ENCODE measurements around the gene ROPN1L.

Gene ROPN1L

DNA sequence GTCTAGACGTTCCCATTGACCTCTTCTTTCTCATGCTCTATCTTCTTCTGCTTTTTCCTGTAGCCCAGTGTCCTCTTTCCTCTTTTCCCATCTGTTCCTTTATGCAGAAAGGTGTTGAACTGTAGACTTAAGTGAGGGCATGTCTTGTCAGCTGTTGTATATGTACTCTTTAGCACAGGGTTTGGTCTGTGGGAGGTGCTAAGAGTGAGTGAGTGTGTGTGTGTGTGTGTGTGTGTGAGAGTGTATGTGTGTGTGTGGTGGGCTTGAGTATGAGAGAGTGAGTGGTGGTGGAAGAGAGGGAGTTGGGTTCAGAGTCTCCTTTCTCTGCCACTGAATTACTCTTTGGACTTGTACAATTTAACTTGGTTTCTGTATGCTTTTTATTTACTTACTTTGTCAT is 10.3 kb upstream of the ROPN1L start:
- DNase-seq: no peak

GRCh38 chr5:10432059-10433008 is 9.3 kb upstream of the ROPN1L start:
- no peak for DNase-seq

DNA sequence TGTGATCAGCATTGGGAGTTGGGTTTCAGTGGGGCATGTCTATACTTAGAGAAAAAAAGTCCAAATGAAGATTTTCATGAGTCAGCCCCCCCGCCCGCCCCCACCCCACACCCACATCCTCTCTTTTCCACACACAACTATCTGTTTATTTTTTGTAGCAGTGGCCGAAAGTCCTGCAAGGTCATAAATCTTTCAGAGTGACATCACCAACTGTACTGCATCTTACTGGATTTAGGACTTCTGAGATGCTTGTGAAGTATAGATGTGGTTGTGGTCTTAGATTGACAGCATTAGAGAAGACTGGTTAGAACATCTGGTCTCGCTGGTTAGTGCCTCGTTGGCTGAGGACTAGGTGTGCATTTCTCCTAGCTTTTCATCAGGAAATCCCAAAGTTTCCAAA is 7.3 kb upstream of the ROPN1L start:
- DNase-seq: no peak

GRCh38 chr5:10438301-10438700 is 3.4 kb upstream of the ROPN1L start:
- no peak for DNase-seq

DNA sequence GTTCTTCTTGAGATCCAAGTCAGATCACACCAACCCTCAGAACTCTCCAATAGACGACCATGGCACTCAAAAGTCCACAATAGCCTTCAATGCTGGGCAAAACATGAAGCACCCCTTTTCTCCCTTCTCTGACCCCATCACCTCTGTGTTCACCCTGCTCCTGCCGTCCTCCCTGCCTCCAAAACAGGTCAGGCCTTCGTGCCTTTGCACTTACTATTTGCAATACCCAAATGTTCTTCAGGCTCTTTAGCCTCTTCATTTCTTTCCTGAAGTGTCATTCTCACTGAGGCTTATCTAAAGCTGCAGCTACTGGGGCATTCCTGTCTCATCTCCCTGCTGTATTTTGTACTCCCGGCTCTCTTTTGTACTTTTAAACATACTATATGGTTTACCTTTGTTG is 2.0 kb upstream of the ROPN1L start:
- DNase-seq: no peak

DNA sequence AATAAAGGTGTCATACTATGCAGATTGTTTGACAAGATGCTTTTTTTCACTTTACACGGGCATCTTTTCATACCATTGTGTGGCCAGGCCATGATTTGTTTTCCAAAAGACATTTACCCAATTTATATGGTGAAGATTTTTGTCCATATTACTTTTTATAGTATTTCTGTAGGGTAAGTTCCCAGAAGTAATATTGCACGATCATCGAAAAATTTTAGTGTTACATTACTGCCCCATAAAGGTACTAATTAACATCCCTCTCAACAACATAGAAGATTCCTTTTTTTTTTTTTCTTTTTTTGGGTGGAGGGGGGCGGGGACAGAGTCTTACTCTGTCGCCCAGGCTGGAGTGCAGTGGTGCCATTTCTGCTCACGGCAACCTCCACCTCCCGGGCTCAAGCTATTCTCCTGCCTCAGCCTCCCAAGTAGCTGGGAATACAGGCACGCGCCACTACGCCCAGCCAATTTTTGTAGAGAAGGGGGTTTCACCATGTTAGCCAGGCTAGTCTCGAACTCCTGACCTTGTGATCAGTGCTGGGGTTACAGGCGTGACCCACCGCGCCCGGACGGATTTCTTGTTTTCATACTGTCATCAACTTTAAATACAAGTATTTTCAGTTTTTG is 1.2 kb upstream of the ROPN1L start:
- DNase-seq: no peak

DNA sequence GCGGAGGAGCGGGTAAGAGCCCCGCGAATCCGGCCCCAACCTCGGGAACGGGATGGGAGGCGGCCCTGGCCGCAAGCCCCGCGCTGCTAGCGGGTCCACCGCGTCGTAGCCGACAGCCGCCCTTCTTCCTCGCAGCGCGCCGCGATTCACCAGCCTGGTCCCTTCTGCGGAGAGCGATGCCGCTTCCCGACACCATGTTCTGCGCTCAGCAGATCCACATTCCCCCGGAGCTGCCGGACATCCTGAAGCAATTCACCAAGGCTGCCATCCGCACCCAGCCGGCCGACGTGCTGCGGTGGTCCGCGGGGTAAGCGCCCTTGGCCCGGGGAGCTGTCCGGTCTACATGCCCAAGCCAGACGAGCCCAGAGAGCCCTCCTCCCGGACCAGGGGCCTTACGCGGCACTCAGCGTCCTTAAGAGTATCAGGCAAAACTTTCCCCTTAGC is 335 bp downstream of the ROPN1L start:
- DNase-seq: no peak

GRCh38 chr5:10442576-10442975 is 897 bp downstream of the ROPN1L start:
- DNase-seq: no peak

- no peak for DNase-seq
Measured at GRCh38 chr5:10445352-10445751, 3.7 kb downstream of the ROPN1L start.

DNA sequence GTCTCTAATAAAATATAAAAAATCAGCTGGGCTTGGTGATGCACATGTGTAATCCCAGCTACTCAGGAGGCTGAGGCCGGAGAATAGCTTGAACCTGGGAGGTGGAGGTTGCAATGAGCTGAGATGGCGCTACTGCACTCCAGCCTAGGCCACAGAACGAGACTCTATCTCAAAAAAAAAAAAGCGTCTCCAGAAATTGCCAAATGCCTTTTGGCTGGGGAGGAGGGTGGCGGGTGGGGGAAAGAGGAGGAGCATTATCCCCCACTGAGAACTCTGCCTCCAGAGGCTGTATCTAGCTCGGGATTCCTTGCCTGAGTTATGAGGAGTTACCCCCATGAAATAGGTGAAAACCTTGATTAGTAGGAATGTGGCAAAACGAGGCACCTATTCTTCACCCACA is 4.8 kb downstream of the ROPN1L start:
- DNase-seq: no peak

DNA sequence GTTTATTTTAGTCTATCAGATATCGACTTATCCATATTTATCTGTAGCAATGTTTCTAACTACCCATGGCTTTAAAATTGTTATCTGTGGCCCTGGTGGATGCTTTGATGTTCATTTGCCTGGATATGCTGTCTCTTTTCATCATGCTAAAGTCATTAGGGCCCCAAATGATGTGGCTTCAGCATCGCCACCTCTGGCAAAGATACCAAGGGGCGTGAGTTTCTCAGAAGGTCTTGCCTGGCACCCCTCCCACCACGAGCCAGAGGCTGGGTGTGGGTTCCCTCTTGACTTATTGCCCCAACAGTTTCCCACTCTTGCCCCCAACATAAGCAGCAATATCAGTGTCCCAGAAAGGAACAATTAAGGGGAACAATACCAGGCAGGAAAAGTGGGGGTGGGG is 5.4 kb downstream of the ROPN1L start:
- no peak for DNase-seq

- DNase-seq: no peak
Measured at GRCh38 chr5:10448754-10449360, 7.2 kb downstream of the ROPN1L start.

DNA sequence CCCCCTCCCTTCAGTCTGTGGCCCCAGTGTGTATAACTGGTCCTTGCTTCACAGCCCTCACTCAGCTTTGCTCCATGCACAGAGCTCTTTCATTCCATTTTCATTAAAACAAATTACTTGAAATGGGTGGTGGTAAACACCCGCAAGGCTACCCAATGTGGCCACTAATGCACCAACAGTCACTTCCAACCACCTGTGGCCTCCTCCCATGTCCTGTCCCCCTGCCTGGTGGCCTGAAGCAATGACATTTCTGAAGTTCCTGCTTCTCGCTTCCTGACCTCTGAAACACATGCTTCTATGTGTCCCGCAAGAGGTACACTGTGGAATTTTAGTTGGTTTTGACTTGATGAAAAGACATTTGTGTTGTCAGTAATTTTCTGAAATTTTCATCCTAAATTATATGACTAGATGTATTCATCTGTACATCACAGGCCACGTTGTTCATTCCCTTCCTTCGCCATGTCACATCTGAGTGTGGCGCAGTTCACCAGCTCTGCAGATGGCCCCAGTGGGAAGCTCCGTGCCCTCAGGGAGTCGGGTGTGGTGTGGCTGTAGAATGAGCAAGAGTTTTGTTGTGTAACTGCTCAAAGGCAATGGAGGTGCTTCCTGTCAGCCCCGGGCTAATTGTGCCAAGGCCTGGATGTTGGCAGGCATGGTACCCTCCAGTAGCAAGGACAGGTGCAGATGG is 9.6 kb downstream of the ROPN1L start:
- DNase-seq: peak; percentile 18

DNA sequence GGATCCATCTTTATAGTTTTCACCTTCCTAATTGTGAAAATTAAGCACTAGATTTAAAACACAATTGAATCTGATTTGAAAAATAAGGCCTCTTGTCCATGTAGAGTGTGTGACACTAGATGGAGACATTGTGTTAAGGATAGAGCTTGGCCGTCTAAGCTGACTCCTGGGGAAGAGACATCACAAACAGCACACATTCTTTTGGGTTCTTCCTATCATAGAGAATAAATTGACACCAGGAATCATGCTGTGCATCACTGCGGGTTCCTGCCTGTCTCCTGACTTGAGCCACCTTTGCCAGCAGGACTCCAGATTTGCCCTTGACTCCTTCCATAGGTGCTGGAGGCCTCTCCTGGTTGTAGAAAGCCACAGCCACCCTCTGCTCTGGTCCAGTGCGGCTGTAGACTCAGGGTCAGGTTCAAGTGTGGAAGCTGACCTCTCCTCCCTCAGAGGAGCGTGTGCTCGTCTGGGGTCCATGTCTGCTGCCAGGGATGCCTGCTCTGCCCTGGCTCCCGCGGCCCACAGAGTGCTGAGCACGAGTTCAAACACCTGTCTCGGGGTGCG is 11.2 kb downstream of the ROPN1L start:
- peak; percentile 57 for DNase-seq

DNA sequence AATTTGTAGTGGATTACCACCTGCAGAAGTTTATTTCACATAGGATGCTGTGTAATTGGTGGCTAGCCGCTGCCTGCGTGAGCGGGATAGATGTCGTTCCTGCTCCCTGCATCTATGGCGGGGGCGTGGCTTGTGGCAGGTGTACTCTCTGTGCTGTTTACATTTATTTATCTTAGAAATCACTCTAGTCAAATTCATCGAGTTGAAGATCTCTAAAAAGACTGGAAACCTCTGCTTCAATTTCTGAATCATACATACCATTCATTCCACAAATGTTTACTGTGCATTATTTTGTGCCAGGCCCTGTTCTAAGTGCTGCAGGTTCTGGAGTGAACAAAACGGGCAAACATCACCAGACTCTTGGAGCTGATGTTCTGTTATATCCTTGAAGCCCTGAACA is 11.9 kb downstream of the ROPN1L start:
- DNase-seq: no peak

DNA sequence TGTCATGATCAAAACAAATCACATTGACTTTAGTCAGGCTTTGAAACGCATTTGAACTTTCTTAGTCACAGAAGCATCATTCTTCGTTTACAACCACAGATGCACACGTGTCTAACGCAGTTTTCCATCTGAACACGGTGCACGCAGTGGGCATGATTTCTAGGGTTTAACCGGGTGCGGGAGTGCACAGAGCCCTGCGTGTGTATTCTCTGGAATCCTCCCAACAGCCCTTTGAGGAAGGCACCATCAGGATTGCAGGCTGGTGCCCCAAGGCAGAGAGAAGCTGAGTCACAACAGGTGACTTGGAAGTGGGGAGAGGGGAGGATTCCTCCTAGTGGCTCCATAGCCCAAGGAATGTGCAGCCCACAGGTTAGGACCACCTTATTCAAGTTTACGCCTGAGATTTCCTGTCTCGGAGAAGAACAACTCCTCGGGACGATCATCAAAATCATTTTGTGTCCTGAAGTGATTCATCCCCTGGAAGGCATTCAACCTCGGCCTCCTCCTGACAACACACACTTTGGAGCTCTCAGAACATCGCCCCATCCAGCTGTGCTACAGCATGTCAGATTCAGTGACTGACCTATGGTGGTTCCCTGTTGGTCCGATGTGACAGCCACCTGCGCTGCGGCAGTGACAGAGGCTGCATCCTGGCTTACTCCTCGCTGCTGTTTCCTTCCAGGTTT is 13.1 kb downstream of the ROPN1L start:
- DNase-seq: no peak

- DNase-seq: no peak
Measured at GRCh38 chr5:10455277-10455670, 13.6 kb downstream of the ROPN1L start.

GRCh38 chr5:10456583-10457420 is 15.1 kb downstream of the ROPN1L start:
- DNase-seq: no peak

- no peak for DNase-seq
Measured at GRCh38 chr5:10457682-10458574, 16.2 kb downstream of the ROPN1L start.
